PC-9 (cell line): Measurements from ENCODE around the gene CHRNA3.

ENCODE experiments used
- EZH2 ChIP-seq: fragments of 200-600 bp; sonication (generic); IDR thresholded peaks from 2 replicates; pipeline ENCODE4 v1.8.0; 2017; ENCODE audit warnings: antibody characterized with exemption, low read depth
- TF ChIP-seq, protein P1 (sequence below): fragments of 200-600 bp; sonication (generic); conservative IDR thresholded peaks from 2 replicates; pipeline ENCODE4 v1.6.1; 2017; ENCODE audit warnings: mixed run types, antibody characterized with exemption, mild to moderate bottlenecking, moderate library complexity

DNA sequence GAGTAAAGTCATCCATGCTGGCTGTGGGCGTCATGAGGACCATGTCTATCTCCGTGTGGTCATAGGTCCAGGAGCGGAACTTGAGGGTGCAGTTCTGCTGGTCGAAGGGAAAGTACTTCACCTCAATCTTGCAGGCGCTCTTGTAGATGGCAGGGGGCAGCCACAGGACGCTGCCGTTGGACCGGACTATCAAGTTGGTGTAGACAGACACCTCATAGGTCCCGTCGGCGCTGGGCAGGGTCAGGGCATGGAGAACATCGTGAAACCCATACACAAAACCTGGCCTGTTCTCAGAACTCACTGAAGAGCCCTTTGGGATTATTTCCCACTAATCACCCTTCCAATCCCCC lies 8.9 kb upstream of the CHRNA3 start:
- TF ChIP-seq, protein P1, sequence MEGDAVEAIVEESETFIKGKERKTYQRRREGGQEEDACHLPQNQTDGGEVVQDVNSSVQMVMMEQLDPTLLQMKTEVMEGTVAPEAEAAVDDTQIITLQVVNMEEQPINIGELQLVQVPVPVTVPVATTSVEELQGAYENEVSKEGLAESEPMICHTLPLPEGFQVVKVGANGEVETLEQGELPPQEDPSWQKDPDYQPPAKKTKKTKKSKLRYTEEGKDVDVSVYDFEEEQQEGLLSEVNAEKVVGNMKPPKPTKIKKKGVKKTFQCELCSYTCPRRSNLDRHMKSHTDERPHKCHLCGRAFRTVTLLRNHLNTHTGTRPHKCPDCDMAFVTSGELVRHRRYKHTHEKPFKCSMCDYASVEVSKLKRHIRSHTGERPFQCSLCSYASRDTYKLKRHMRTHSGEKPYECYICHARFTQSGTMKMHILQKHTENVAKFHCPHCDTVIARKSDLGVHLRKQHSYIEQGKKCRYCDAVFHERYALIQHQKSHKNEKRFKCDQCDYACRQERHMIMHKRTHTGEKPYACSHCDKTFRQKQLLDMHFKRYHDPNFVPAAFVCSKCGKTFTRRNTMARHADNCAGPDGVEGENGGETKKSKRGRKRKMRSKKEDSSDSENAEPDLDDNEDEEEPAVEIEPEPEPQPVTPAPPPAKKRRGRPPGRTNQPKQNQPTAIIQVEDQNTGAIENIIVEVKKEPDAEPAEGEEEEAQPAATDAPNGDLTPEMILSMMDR: no peak
- no peak for TF ChIP-seq EZH2
